Measurements from ENCODE around the gene WNK4. TPM values are rescaled to one million over a fixed set of nuclear protein-coding genes. Genes with fewer than 3 reads are reported as not detected.

Gene WNK4
- total and polyA plus RNA-seq, 10 of the 15 experiments (the other 5 are each of a cell fraction or from before 2014, with no cell fraction given), result 0.06 to 0.29 (median 0.13) TPM; not detected in 5

GRCh38 chr17:42772945-42773289 lies 7.5 kb upstream of the WNK4 start:
- WGBS (ENCODE audit: insufficient coverage, insufficient replicate concordance, low lambda C conversion rate, missing lambda C conversion rate), result 0% methylated on average over 3 of the region's 3 CpGs
- Histone ChIP-seq H2AFZ (ENCODE audit: control insufficient read depth, low read depth, low read length) (peak overlapping the region; percentile 99), H4K20me1 (ENCODE audit: control insufficient read depth, insufficient read depth) (no peaks in the 10 kb centered on the region), H3K36me3 (ENCODE audit: control insufficient read depth in 2 of 2, insufficient read depth in 2 of 2, low read length in 1 of 2) (peaks cover 0 to 2% of the 10 kb centered on the region in 2 experiments; a peak in 3 of 4 replicates), H3K4me3 (peak overlapping the region; percentile 75), H3K9me3 (replicated peaks; ENCODE audit: control insufficient read depth, insufficient read depth, low read length) (no peaks in the 10 kb centered on the region), H3K4me1 (ENCODE audit: control insufficient read depth, insufficient read depth, low read length) (peaks cover 26% of the 10 kb centered on the region), H3K4me2 (ENCODE audit: control insufficient read depth, insufficient read depth) (peak overlapping the region; percentile 85), H3K9ac (ENCODE audit: control insufficient read depth, insufficient read depth, low read length) (peak overlapping the region; percentile 97), H3K27ac (ENCODE audit: control insufficient read depth, insufficient read depth) (peak overlapping the region; percentile 86), H3K79me2 (ENCODE audit: control insufficient read depth, insufficient read depth, low read length) (peaks cover 9% of the 10 kb centered on the region), H3K27me3 (replicated peaks in 1 of 2; ENCODE audit: control insufficient read depth in 2 of 2, insufficient read depth in 2 of 2, low read length in 1 of 2) (no peaks in the 10 kb centered on the region)
- in situ Hi-C loops (cut with MboI) (no loop called here), intact Hi-C loops (cut with micrococcal nuclease; ENCODE audit: unreplicated experiment) (no loop called here)
- FAIRE-seq (no peak), DNase-seq (ENCODE audit: low read depth, low spot score) (no peak), ATAC-seq (peak; percentile 13)
- BruUV-seq (replicated peaks), result TSS peak; percentile 98
- ChIA-PET RAD21 (ENCODE audit: unreplicated experiment) (interaction anchor here (1.3 to 3.1 kb wide), 8 partner anchors 9 to 225 kb away, joined by 3 to 18 read pairs (median 6); partner anchors contain the start of genes BECN1, PSMC3IP and RPL27), CTCF (interaction anchor here (0.9 to 3.2 kb wide), 15 partner anchors 9 to 194 kb away, joined by 3 to 38 read pairs (median 4); partner anchors contain the start of genes BECN1, CCR10, CNTD1 and COA3), SMC1A (ENCODE audit: uncharacterized antibody, unreplicated experiment) (interaction anchor here (0.8 to 3.1 kb wide), 11 partner anchors 9 to 237 kb away, joined by 3 to 20 read pairs (median 3); partner anchors contain the start of genes NAGLU, PSMC3IP and RAMP2), POLR2A (interaction anchor here (0.9 to 2.3 kb wide), 7 partner anchors 9 to 225 kb away, joined by 3 to 11 read pairs (median 5); partner anchors contain the start of genes BECN1 and RPL27)
- TF ChIP-seq TCF12 (IDR thresholded peaks at IDR 0.05; ENCODE audit: low read depth, low read length) (no peak), POLR2AphosphoS2 (IDR thresholded peaks at IDR 0.05; ENCODE audit: low read depth, low read length) (no peak), USF1 (IDR thresholded peaks at IDR 0.05; ENCODE audit: borderline replicate concordance, extremely low read length, insufficient read depth, low read depth, low read length) (no peak), ATF2 (IDR thresholded peaks at IDR 0.05; ENCODE audit: low read length) (no peak), ZNF207 (IDR thresholded peaks at IDR 0.05; ENCODE audit: borderline replicate concordance) (no peak), BCL11A (IDR thresholded peaks at IDR 0.05; ENCODE audit: low read depth, low read length) (no peak), PRDM15 (CRISPR knock-in tag; IDR thresholded peaks at IDR 0.05) (no peak), ZZZ3 (IDR thresholded peaks at IDR 0.05; ENCODE audit: control insufficient read depth, insufficient read length, low read depth) (no peak), RUNX3 (IDR thresholded peaks at IDR 0.05; ENCODE audit: low read length) (no peak), BMI1 (IDR thresholded peaks at IDR 0.05; ENCODE audit: borderline replicate concordance) (no peak), FOXK2 (IDR thresholded peaks at IDR 0.05) (no peak), ATF7 (IDR thresholded peaks at IDR 0.05; ENCODE audit: low read depth) (no peak)

All from GM12878 (cell line).